Measurements from ENCODE around the gene KRTAP4-16. TPM values are rescaled to one million over a fixed set of nuclear protein-coding genes. Genes with fewer than 3 reads are reported as not detected.

The KRTAP4-16 gene
- total and polyA plus RNA-seq, 2 donors (not counting 3 experiments of a cell fraction or from before 2014, with no cell fraction given) = not detected

- DNase-seq (ENCODE audit: low read depth, low spot score) (no peak), FAIRE-seq (no peak)
- ChIA-PET CTCF (interaction anchor here (1.5 kb wide), 1 partner anchor 153 kb away, joined by 3 read pairs; no protein-coding TSS in a partner anchor), POLR2A (no interaction called here)
- Histone ChIP-seq H3K27ac (ENCODE audit: insufficient read depth, low read depth, low read length) (no peak overlapping the region), H3K9ac (replicated peaks; ENCODE audit: extremely low read depth, insufficient read depth, low read length) (no peak overlapping the region), H3K4me1 (ENCODE audit: control insufficient read depth, extremely low read depth, insufficient read depth, low read length) (no peaks in the 10 kb centered on the region), H3K4me3 (replicated peaks in 1 of 3; ENCODE audit: insufficient read depth in 1 of 3, low read depth in 1 of 3, low read length in 3 of 3) (no peak overlapping the region), H4K20me1 (replicated peaks; ENCODE audit: control insufficient read depth, extremely low read depth, insufficient read depth, low read length) (no peaks in the 10 kb centered on the region), H3K27me3 (ENCODE audit: control insufficient read depth in 2 of 2, insufficient read depth in 2 of 2, low read length in 2 of 2) (peaks cover 6 to 12% of the 10 kb centered on the region in 2 experiments), H3K36me3 (ENCODE audit: control insufficient read depth in 2 of 2, extremely low read depth in 1 of 2, insufficient read depth in 2 of 2, low read length in 2 of 2) (no peaks in the 10 kb centered on the region), H3K79me2 (ENCODE audit: control insufficient read depth, insufficient read depth, low read length) (no peaks in the 10 kb centered on the region), H3K4me2 (ENCODE audit: insufficient read depth, low read length) (no peak overlapping the region), H3K9me1 (replicated peaks; ENCODE audit: control insufficient read depth, extremely low read depth, insufficient read depth, low read length) (no peaks in the 10 kb centered on the region), H3K9me3 (replicated peaks; ENCODE audit: control insufficient read depth, insufficient read depth, low read length) (no peaks in the 10 kb centered on the region), H2AFZ (ENCODE audit: low read depth, low read length) (no peak overlapping the region)
- intact Hi-C loops (cut with micrococcal nuclease) = no loop called here
- dilution Hi-C loops (cut with MboI; ENCODE audit: extremely low pct_ligation_motif_present, low sequenced_read_pairs) = no loop called here
- BruUV-seq (replicated peaks) = no TSS peak
- TF ChIP-seq MYC (IDR thresholded peaks at IDR 0.05; ENCODE audit: low read depth, low read length) = no peak
- TF ChIP-seq GATA2 (IDR thresholded peaks at IDR 0.05; ENCODE audit: insufficient read depth, insufficient read length, low read depth, low read length) = no peak
- no peak for TF ChIP-seq MAX (IDR thresholded peaks at IDR 0.05; ENCODE audit: insufficient read depth, insufficient read length)
- no peak for TF ChIP-seq POLR2A (IDR thresholded peaks at IDR 0.05; ENCODE audit: low read depth, low read length)
- TF ChIP-seq FOS (IDR thresholded peaks at IDR 0.05; ENCODE audit: borderline replicate concordance, insufficient read depth, low read length) = no peak
- no peak for TF ChIP-seq EZH2 (IDR thresholded peaks at IDR 0.05; ENCODE audit: borderline replicate concordance, low read depth, low read length, severe bottlenecking)
- no peak for TF ChIP-seq JUN (IDR thresholded peaks at IDR 0.05; ENCODE audit: borderline replicate concordance, insufficient read depth, insufficient read length, low read depth)
- TF ChIP-seq POLR2AphosphoS5 (IDR thresholded peaks at IDR 0.05; ENCODE audit: insufficient read depth, low read depth, low read length) = no peak
- TF ChIP-seq CTCF (IDR thresholded peaks at IDR 0.05; ENCODE audit: extremely low read depth in 1 of 2, insufficient read depth in 1 of 2, low read depth in 1 of 2, low read length in 2 of 2) = no peak
Observed at GRCh38 chr17:41061964-41062363, 40.0 kb downstream of the KRTAP4-16 start.
